Adrenal gland (tissue), 5 donors: ENCODE results near the gene NPAS3.

Experiments used
- CTCF ChIP-seq, 6 experiments: fragments of 450-650 bp in 4 of 6; fragments of 200-600 bp in 2 of 6; sonication (generic) in 1 of 6; IDR thresholded peaks; 1 replicate in 5 of 6; 2 replicates in 1 of 6; pipeline versions ENCODE4 v1.5.1 to v1.8.0; 2016 to 2021; ENCODE audit warnings: antibody characterized with exemption in 6 of 6, mild to moderate bottlenecking in 2 of 6, moderate library complexity in 1 of 6
- POLR2A ChIP-seq, 2 donors: fragments of 450-650 bp; IDR thresholded peaks; one replicate each; pipeline ENCODE4 v1.6.1; 2017; ENCODE audit warnings: antibody characterized with exemption in 2 of 2, mild to moderate bottlenecking in 2 of 2, moderate library complexity in 1 of 2
- donor health status: DM: no; HTN: no; CAD: no.

- TF ChIP-seq POLR2A (IDR thresholded peaks at IDR 0.05), result no peak
- no peak for TF ChIP-seq CTCF (IDR thresholded peaks at IDR 0.05)
Measured at GRCh38 chr14:33539918-33540357, 601.3 kb downstream of the NPAS3 start.
